GM12875 (cell line): ENCODE data around the gene NTSR2.

Experiments used
- H3K4me3 ChIP-seq: one replicate; pipeline ENCODE4 v1.5.1; 2011; ENCODE audit warnings: low read depth, low read length, control low read depth
- CTCF ChIP-seq: IDR thresholded peaks from 2 replicates; pipeline ENCODE4 v1.5.1; 2011; ENCODE audit warnings: low read depth, mild to moderate bottlenecking, control low read depth, inconsistent platforms, low read length, moderate library complexity, borderline replicate concordance; ENCODE audit not compliant: insufficient read depth

The NTSR2 gene

GRCh38 chr2:11628675-11629074, 41.3 kb downstream of the NTSR2 start:
- no peak overlapping the region for H3K4me3 ChIP-seq
- no peak for TF ChIP-seq CTCF

DNA sequence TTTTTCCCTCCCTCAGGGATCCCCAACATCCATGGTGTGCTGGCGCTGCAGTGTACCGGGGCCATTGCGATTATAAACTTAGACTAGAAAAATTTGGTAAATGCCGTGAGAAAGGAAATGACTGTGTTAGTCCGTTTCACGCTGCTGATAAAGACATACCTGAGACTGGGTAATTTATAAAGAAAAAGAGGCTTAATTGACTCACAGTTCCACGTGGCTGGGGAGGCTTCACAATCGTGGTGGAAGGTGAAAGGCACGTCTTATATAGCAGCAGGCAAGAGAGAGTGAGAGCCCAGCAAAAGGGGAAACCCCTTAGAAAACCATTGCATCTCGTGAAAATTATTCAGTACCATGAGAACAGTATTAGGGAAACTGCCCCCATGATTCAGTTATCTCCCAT, 44.3 kb downstream of the NTSR2 start:
- no peak overlapping the region for H3K4me3 ChIP-seq
- TF ChIP-seq CTCF = no peak

- TF ChIP-seq CTCF = no peak
- no peak overlapping the region for H3K4me3 ChIP-seq
Observed at GRCh38 chr2:11624893-11625292, 45.1 kb downstream of the NTSR2 start.

DNA sequence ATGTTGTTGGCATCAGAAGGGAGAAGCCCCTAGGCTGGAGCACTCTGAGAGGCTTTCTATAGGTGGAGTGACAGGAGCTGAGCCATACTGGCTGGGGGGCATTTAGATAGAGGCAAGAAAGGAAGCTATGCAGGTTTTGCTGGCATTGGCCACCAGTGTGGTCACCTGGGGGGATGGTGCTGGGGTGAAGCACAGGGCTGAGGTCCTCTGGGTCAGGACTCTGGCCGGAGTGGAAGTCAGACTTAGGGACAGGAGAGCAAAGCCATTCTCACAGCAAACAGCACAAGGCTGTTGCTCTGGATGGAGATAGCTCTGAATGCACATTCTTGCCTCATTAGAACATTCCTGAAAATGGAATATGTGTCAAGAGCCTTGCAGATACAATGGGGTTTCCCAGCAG, 47.4 kb downstream of the NTSR2 start:
- TF ChIP-seq CTCF = no peak
- no peak overlapping the region for H3K4me3 ChIP-seq

GRCh38 chr2:11621410-11621809, 48.6 kb downstream of the NTSR2 start:
- no peak for TF ChIP-seq CTCF
- no peak overlapping the region for H3K4me3 ChIP-seq

DNA sequence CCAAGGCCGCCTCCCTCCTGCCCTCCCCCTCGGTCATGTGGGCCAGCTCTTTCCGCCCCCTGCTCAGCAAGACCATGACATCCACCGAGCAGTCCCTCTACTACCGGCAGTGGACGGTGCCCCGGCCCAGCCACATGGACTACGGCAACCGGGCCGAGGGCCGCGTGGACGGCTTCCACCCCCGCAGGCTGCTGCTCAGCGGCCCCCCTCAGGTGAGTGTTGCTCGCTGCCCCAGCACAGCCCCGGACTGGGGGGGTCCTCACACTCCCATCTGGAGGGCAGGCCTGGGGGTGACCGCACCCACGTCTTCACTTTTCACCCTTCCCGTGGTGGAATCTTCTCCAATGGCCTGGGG, 51.3 kb downstream of the NTSR2 start:
- no peak for TF ChIP-seq CTCF
- H3K4me3 ChIP-seq = no peak overlapping the region

- no peak for TF ChIP-seq CTCF
- H3K4me3 ChIP-seq = no peak overlapping the region
Observed at GRCh38 chr2:11617984-11618707, 51.8 kb downstream of the NTSR2 start.
